Measurements from ENCODE around the gene DNAH12.

GRCh38 chr3:57518276-57518915, 25.7 kb downstream of the DNAH12 start:
- TF ChIP-seq CTCF (IDR thresholded peaks at IDR 0.05; ENCODE audit: insufficient read depth, low read depth, low read length) = no peak
- no peak for TF ChIP-seq EZH2 (IDR thresholded peaks at IDR 0.05; ENCODE audit: insufficient read depth, low read length)

All from astrocyte (in vitro differentiated cells and primary cell).